IMR-90 (cell line): ENCODE data around the gene RASGRF2. TPM values are rescaled to one million over a fixed set of nuclear protein-coding genes. Genes with fewer than 3 reads are reported as not detected.

Experiments
- ATAC-seq: fragments of 200-7000 bp; cut with Tn5 transposase; 2 replicates; pipeline ENCODE4 v1.9.1; 2020; ENCODE audit warnings: low read depth, mild to moderate bottlenecking, moderate library complexity
- BruUV-seq: library from RNA; stranded (reverse); fragments of 400-500 nt; replicated peaks from 2 replicates; lab custom pipeline; 2021; lab: Mats Ljungman, UMichigan
- CTCF ChIA-PET: fragments of 300-600 bp; formaldehyde crosslinking; extraction: SDS; loops from one replicate; lab custom pipeline; 2021; ENCODE audit warnings: antibody characterized with exemption; lab: Yijun Ruan, JAX
- POLR2A ChIA-PET: fragments of 300-600 bp; sonication (Branson Sonifier 250); formaldehyde crosslinking; loops from one replicate; lab custom pipeline; 2022; ENCODE audit warnings: antibody characterized with exemption; ENCODE audit not compliant: unreplicated experiment; lab: Charles Lee
- DNase-seq: peaks from one replicate; pipeline ENCODE4 v3.0.0; 2013
- H2AFZ ChIP-seq: replicated peaks from 2 replicates; pipeline ENCODE3; 2013; ENCODE audit warnings: low read length, mild to moderate bottlenecking; ENCODE audit not compliant: poor library complexity
- H2AK5ac ChIP-seq: 2 replicates; pipeline ENCODE4 v1.6.1; 2013; ENCODE audit warnings: low read depth, low read length, inconsistent platforms
- H2AK9ac ChIP-seq: replicated peaks from 2 replicates; pipeline ENCODE3; 2013; ENCODE audit warnings: mild to moderate bottlenecking, low read depth, low read length, moderate library complexity; ENCODE audit not compliant: poor library complexity
- H2BK120ac ChIP-seq: 2 replicates; pipeline ENCODE4 v1.6.1; 2013; ENCODE audit warnings: low read depth, low read length, inconsistent platforms
- H2BK15ac ChIP-seq: 3 replicates; pipeline ENCODE4 v1.6.1; 2013; ENCODE audit warnings: low read depth, low read length, inconsistent platforms
- H2BK20ac ChIP-seq: 2 replicates; pipeline ENCODE4 v1.6.1; 2013; ENCODE audit warnings: low read depth, mild to moderate bottlenecking, inconsistent platforms, low read length, moderate library complexity
- H2BK5ac ChIP-seq: 2 replicates; pipeline ENCODE4 v1.6.1; 2013; ENCODE audit warnings: mild to moderate bottlenecking, low read depth, low read length, inconsistent platforms; ENCODE audit not compliant: poor library complexity, severe bottlenecking
- H3K14ac ChIP-seq: replicated peaks from 2 replicates; pipeline ENCODE4 v1.6.1; 2013; ENCODE audit warnings: low read depth, low read length, inconsistent platforms
- H3K18ac ChIP-seq: 2 replicates; pipeline ENCODE4 v1.6.1; 2013; ENCODE audit warnings: low read depth, low read length, control low read depth
- H3K23ac ChIP-seq: 2 replicates; pipeline ENCODE4 v1.6.1; 2013; ENCODE audit warnings: low read depth, low read length, inconsistent platforms
- H3K27ac ChIP-seq: 2 replicates; pipeline ENCODE4 v1.5.1; 2013; ENCODE audit warnings: mild to moderate bottlenecking, control low read depth, low read length; ENCODE audit not compliant: insufficient read depth
- H3K27me3 ChIP-seq: 2 replicates; pipeline ENCODE4 v1.6.1; 2013; ENCODE audit warnings: low read length; ENCODE audit not compliant: control insufficient read depth, insufficient read depth
- H3K36me3 ChIP-seq: 2 replicates; pipeline ENCODE4 v1.6.1; 2013; ENCODE audit warnings: low read length, mixed read lengths; ENCODE audit not compliant: control insufficient read depth, insufficient read depth
- H3K4ac ChIP-seq: 2 replicates; pipeline ENCODE4 v1.6.1; 2013; ENCODE audit warnings: low read depth, low read length, inconsistent platforms
- H3K4me1 ChIP-seq: 2 replicates; pipeline ENCODE4 v1.6.1; 2013; ENCODE audit warnings: low read length, mixed read lengths; ENCODE audit not compliant: control insufficient read depth, insufficient read depth
- H3K4me2 ChIP-seq: 2 replicates; pipeline ENCODE4 v1.6.1; 2013; ENCODE audit warnings: low read depth, mild to moderate bottlenecking, control low read depth, low read length, moderate library complexity
- H3K4me3 ChIP-seq: 2 replicates; pipeline ENCODE4 v1.5.1; 2013; ENCODE audit warnings: low read depth, mild to moderate bottlenecking, control low read depth, low read length, moderate library complexity; ENCODE audit not compliant: insufficient read depth
- H3K56ac ChIP-seq: 2 replicates; pipeline ENCODE4 v1.6.1; 2013; ENCODE audit warnings: low read length, inconsistent platforms; ENCODE audit not compliant: insufficient read depth; ENCODE audit errors: extremely low read depth
- H3K79me1 ChIP-seq, 2 experiments: 2 replicates each; pipeline ENCODE4 v1.6.1; 2013; ENCODE audit warnings: low read length in 2 of 2, inconsistent platforms in 1 of 2, low read depth in 1 of 2
- H3K9ac ChIP-seq: 2 replicates; pipeline ENCODE4 v1.6.1; 2013; ENCODE audit warnings: low read depth, low read length, control low read depth
- H3K9me1 ChIP-seq: 2 replicates; pipeline ENCODE4 v1.6.1; 2013; ENCODE audit warnings: low read length, inconsistent platforms; ENCODE audit not compliant: insufficient read depth
- H3K9me3 ChIP-seq: 2 replicates; pipeline ENCODE4 v1.6.1; 2013; ENCODE audit warnings: low read length; ENCODE audit not compliant: control insufficient read depth, insufficient read depth
- H4K20me1 ChIP-seq: 2 replicates; pipeline ENCODE4 v1.6.1; 2013; ENCODE audit warnings: low read length, inconsistent platforms; ENCODE audit not compliant: insufficient read depth
- H4K5ac ChIP-seq: 2 replicates; pipeline ENCODE4 v1.6.1; 2013; ENCODE audit warnings: mild to moderate bottlenecking, low read depth, low read length, control low read depth
- H4K8ac ChIP-seq, 2 experiments: 2 replicates each; pipeline ENCODE4 v1.6.1; 2013; ENCODE audit warnings: low read depth in 2 of 2, low read length in 2 of 2, control low read depth in 1 of 2, inconsistent platforms in 1 of 2
- H4K91ac ChIP-seq: 2 replicates; pipeline ENCODE4 v1.6.1; 2013; ENCODE audit warnings: low read depth, low read length, inconsistent platforms; ENCODE audit not compliant: insufficient read depth
- CHD1 ChIP-seq: IDR thresholded peaks from 2 replicates; pipeline ENCODE4 v1.6.1; 2012; ENCODE audit warnings: low read depth, low read length, improper control_type of control experiment
- MAZ ChIP-seq: IDR thresholded peaks from 2 replicates; pipeline ENCODE4 v1.6.1; 2012; ENCODE audit warnings: low read depth, mild to moderate bottlenecking, low read length, improper control_type of control experiment, moderate library complexity, borderline replicate concordance
- MXI1 ChIP-seq: IDR thresholded peaks from 2 replicates; pipeline ENCODE4 v1.6.1; 2012; ENCODE audit warnings: low read depth, mild to moderate bottlenecking, low read length, moderate library complexity, borderline replicate concordance
- RCOR1 ChIP-seq: IDR thresholded peaks from 2 replicates; pipeline ENCODE4 v1.6.1; 2012; ENCODE audit warnings: mild to moderate bottlenecking, low read length, improper control_type of control experiment; ENCODE audit not compliant: insufficient replicate concordance
- RFX5 ChIP-seq: IDR thresholded peaks from 2 replicates; pipeline ENCODE4 v1.8.0; 2012; ENCODE audit warnings: low read depth, mild to moderate bottlenecking, low read length, moderate library complexity
- WGBS, 2 experiments: methylation state at CpG; one replicate each; pipeline versions ENCODE4 v1.1.5 to v1.1.7; 2013; ENCODE audit warnings: missing lambda C conversion rate in 2 of 2; ENCODE audit not compliant: insufficient read length in 1 of 2; ENCODE audit errors: extremely low coverage in 2 of 2; 5-methylcytosine and 5-hydroxymethylcytosine counted together
- dilution Hi-C: fragments of 300-500 bp; cut with HindIII; formaldehyde crosslinking; loops from one replicate; pipeline ENCODE4 v1.14.3; 2018; ENCODE audit warnings: low sequenced_read_pairs; ENCODE audit not compliant: unreplicated experiment
- in situ Hi-C: fragments of 300-500 bp; cut with MboI; formaldehyde crosslinking; loops from 3 replicates; pipeline ENCODE4 v1.14.3; 2019; ENCODE audit warnings: low sequenced_read_pairs, inconsistent platforms, mixed read lengths
- intact Hi-C: fragments of 100-400 bp; cut with micrococcal nuclease; formaldehyde crosslinking; loops from 2 replicates; pipeline ENCODE4 v1.10.0; 2022
- polyA plus RNA-seq, 3 experiments: library from polyadenylated mRNA; depleted of rRNA; stranded (reverse); fragments of >200 nt; gene quantifications; 2 replicates each; pipeline ENCODE4 v1.2.3, GENCODE V29; 2012; ENCODE audit warnings: low replicate concordance in 1 of 3
- total RNA-seq: library from RNA; depleted of rRNA; stranded (reverse); fragments of >200 nt; gene quantifications from 2 replicates; pipeline ENCODE4 v1.2.3, GENCODE V29; 2012
- TF ChIP-seq, protein P1 (sequence below): fragments of 150-350 bp; IDR thresholded peaks from 2 replicates; pipeline ENCODE4 v1.6.1; 2016; ENCODE audit warnings: low read depth, mild to moderate bottlenecking, low read length, moderate library complexity, borderline replicate concordance

Gene RASGRF2
- total and polyA plus RNA-seq, 2 of the 4 experiments (the other 2 are of a cell fraction): 2.9 to 5.0 TPM

DNA sequence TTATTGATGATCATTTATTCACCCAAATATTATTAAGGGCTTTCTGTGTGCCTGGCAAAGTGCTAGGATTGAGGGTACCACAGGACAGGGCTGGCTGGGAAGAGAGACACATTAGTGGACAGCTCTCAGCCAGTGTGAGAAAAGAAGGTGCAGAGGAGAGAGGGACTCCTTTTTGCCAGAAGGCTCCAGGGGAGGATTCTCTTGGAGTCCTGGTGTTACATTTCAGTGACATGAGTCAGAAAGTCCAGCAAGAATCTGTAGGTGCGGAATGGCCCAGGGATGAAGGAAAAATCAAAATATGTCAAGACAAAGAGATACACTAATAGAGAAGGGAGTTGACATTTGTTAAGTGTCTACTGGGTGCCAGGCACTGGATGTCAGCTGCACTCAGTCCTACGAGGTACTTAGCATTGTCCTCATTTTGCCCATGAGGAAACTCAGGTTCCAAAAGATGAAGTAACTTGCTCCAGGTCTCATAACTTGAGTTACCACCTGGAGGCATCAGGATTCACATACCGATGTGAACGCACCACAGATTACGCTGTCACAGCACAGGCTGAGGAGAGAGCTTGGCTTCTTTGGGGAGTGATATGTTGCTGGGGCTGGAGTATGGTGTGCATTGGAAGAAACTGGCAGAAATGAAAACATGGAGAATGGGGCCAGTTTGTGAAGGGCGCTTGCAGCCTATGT lies 60.5 kb downstream of the RASGRF2 start:
- Histone ChIP-seq H2BK120ac (peak overlapping the region; percentile 41), H3K9me1 (peaks cover 29% of the 10 kb centered on the region), H3K79me1 (peaks cover 21 to 83% of the 10 kb centered on the region in 2 experiments), H3K27me3 (no peaks in the 10 kb centered on the region), H3K4me1 (peaks cover 14% of the 10 kb centered on the region), H3K4me2 (no peak overlapping the region), H3K23ac (peak overlapping the region; percentile 33), H4K20me1 (peaks cover 16% of the 10 kb centered on the region; the same call in 1 of the 2 replicates), H2AK5ac (peak overlapping the region; percentile 46; the same call in 1 of the 2 replicates), H3K14ac (peak overlapping the region; percentile 61), H3K56ac (no peak overlapping the region), H3K18ac (no peak overlapping the region; the same call in 1 of the 2 replicates), H4K8ac (no peak overlapping the region; a peak in 1 of 4 replicates), H3K27ac (no peak overlapping the region), H3K4ac (peak overlapping the region; percentile 54), H3K4me3 (no peak overlapping the region), H2BK15ac (peak overlapping the region; percentile 47; the same call in 1 of the 3 replicates), H3K36me3 (no peaks in the 10 kb centered on the region), H3K9ac (no peak overlapping the region), H4K5ac (no peak overlapping the region), H3K9me3 (no peaks in the 10 kb centered on the region), H2AK9ac (no peak overlapping the region), H2BK20ac (peak overlapping the region; percentile 50; the same call in 1 of the 2 replicates), H2AFZ (peak overlapping the region; percentile 49), H2BK5ac (no peak overlapping the region), H4K91ac (peak overlapping the region; percentile 30; the same call in 1 of the 2 replicates)
- peak; percentile 52 for ATAC-seq
- peak; percentile 45 for DNase-seq
- CTCF ChIA-PET: interaction anchor here (0.6 kb wide), 1 partner anchor 91 kb away, joined by 3 read pairs; no protein-coding TSS in a partner anchor
- in situ Hi-C loops: no loop called here
- dilution Hi-C loops: no loop called here
- intact Hi-C loops: no loop called here
- POLR2A ChIA-PET: no interaction called here
- TF ChIP-seq CHD1 (no peak), MXI1 (no peak), RCOR1 (no peak), MAZ (no peak), RFX5 (no peak)
- TF ChIP-seq, protein P1, sequence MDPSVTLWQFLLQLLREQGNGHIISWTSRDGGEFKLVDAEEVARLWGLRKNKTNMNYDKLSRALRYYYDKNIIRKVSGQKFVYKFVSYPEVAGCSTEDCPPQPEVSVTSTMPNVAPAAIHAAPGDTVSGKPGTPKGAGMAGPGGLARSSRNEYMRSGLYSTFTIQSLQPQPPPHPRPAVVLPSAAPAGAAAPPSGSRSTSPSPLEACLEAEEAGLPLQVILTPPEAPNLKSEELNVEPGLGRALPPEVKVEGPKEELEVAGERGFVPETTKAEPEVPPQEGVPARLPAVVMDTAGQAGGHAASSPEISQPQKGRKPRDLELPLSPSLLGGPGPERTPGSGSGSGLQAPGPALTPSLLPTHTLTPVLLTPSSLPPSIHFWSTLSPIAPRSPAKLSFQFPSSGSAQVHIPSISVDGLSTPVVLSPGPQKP: no peak
- no TSS peak for BruUV-seq
- 0% methylated on average over 1 of the region's 6 CpGs; no CpG with 5 or more reads in 1 of the 2 experiments for WGBS, 2 experiments
